ENCODE measurements around the gene GOLGA6L26.
"Not testable (repeated sequence)": the region's sequence is repeated elsewhere in the genome, so short reads cannot be mapped to it uniquely, and the experiment has no call there.

DNA sequence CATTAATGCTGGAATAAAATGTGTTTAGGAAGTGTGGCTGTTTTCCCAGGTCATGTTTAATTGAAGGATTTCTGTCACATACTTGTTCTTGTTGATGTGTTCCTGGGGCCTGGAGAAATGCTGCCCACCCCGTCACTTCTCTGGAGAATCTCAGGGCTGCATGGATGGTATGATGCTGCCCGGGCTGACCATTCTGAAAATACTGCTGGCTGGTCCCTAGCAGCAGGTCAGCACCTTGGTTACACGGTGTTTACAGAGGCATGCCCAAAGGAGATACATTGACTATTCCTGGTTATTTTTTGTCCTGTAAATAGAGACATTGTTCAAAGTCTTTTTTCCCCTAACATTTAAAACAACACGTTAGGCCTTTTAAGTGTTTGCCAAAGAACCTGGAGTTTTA lies 46.7 kb upstream of the GOLGA6L26 start:
- not testable (repeated sequence) for TF ChIP-seq CTCF, POLR2A (IDR thresholded peaks at IDR 0.05)
